ENCODE measurements around the gene INCA1.

INCA1 gene

DNA sequence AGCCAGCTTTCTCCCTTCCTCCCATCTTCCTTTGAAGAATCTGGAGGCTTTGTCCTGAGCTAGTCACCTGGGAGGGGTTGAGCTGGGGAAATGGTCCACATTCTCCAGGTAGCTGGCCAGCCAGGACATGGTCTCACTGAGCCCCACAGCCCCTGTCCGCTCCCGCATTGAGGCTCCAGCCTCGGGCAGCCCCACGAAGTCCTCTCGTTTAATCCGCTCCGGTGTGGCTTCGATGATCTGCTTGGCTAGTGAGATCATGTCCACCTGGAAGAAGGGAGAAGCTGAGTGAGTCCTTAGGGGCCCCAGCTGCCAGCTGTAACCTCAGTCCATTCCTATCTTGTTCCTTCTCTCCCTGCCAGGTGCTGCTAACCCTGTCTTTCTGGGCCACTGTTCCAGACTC lies 27.0 kb downstream of the INCA1 start:
- DNase-seq (ENCODE audit: low spot score) = no peak

- no peak for DNase-seq (ENCODE audit: low spot score)
These were observed 27.7 kb downstream of the INCA1 start for GRCh38 chr17:4969551-4970173.

DNA sequence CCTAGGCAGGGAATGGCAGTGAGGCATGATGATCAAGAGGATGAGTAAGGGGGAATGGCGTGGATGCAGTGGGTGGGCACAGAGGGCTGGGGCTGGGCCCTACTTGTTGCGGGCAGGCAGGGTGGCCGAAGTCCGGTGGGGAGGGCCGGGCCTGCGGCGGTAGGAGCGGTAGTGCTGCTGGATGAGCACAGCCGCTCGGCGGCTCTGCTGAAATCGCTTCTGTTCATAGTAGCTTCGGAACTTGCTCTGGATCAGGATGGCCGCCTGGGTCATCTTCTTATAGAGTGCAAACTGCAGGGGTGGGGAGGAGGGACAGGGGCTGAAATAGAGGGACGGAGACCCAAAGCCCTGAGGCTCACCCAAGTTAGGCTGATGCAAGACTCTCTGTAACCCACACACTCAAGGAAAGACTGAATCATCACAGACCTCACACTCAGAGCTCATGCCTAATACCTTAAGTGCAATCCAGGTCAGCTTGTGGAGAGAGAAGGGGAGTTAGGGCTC lies 28.2 kb downstream of the INCA1 start:
- peak; percentile 74 for DNase-seq (ENCODE audit: low spot score)

GRCh38 chr17:4968486-4969046 lies 28.8 kb downstream of the INCA1 start:
- no peak for DNase-seq (ENCODE audit: low spot score)

DNA sequence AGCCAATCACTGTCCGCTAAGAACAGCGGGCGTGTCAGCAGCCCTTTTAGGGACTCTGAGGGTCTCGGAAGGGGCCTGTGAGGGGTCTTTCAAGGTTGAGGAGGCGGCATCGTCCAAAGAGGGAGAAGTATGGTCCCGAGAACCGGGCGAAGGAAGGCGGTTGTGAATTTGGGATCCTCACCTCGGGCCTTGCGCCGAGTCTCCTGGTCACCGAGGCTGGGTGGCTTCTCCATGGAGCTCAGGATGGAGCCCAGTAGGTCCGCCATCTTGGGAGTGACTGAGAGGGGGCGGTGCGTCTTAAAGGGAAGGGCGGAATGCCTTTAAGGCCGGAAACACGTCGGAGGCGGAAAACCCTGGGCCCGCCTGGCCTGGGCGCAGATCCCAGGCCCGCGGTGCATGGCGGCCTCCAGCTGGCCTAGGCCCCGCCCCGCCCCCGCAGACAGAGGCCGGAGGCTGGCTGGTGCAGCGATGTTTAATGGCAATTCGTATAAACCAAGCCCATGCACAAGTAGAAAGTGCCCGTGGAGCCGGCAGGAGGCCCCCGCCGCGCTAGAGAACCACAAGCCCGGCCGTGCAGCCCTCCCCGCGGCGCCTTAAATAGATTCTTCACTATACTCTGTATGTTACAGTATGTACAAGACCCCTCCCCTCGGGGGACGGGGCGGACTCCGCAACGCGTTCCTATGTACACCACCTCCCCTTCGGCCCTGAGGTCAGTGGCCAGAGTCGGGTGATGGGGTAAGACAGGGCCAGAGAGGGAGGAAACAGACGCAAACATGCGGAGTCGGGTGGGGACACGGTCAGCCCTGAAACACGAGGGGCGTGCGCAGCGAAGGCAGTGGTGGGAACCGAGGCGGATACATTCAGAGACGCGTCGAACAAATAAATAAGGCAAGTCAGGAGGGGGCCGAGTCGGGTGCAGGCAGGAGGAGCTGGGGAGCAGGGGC lies 29.5 kb downstream of the INCA1 start, which contains the start of gene SPAG7:
TSS of gene SPAG7 (minus strand) at position 279 of the 947 bp plus-strand sequence. CDS start at position 266, 13 bp downstream.
- DNase-seq (ENCODE audit: low spot score) = peak; percentile 97

- DNase-seq (ENCODE audit: low spot score) = peak; percentile 98
These were observed 30.3 kb downstream of the INCA1 start for GRCh38 chr17:4966844-4967538.

- no peak for DNase-seq (ENCODE audit: low spot score)
These were observed 31.9 kb downstream of the INCA1 start for GRCh38 chr17:4965311-4965986.

GRCh38 chr17:4960279-4960922 lies 36.9 kb downstream of the INCA1 start:
- no peak for DNase-seq (ENCODE audit: low spot score)

GRCh38 chr17:4959261-4959965 lies 37.9 kb downstream of the INCA1 start:
- DNase-seq (ENCODE audit: low spot score) = no peak

DNA sequence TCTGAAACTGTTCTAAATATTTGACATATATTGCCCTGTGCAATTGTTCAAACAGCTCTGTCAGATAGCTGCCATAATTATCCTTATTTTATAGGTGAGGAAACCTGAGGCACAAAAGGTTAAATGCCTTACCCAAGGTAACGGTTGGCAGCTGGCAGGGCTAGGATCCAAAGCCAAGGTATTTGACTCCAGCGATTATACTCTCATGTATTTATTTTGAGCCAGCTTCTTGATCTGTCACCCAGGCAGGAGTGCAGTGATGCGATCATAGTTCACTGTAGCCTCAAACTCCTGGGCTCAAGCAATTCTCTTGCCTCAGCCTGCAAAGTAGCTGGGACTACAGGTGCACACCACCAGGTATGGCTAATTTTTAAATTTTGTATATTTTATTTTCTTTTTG lies 39.2 kb downstream of the INCA1 start:
- no peak for DNase-seq (ENCODE audit: low spot score)

- DNase-seq (ENCODE audit: low spot score) = no peak
These were observed 40.7 kb downstream of the INCA1 start for GRCh38 chr17:4956493-4957061.

DNA sequence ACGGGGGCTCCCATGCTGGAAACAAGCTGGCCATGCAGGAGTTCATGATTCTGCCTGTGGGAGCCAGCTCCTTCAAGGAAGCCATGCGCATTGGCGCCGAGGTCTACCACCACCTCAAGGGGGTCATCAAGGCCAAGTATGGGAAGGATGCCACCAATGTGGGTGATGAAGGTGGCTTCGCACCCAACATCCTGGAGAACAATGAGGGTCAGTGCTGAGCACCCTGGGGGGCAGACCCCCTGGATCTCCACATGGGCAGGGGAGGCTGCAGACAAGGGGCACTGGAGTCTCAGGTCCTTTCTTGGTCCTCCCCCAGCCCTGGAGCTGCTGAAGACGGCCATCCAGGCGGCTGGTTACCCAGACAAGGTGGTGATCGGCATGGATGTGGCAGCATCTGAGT lies 42.2 kb downstream of the INCA1 start:
- DNase-seq (ENCODE audit: low spot score) = no peak

GRCh38 chr17:4953451-4953961 lies 43.8 kb downstream of the INCA1 start:
- peak; percentile 81 for DNase-seq (ENCODE audit: low spot score)

- no peak for DNase-seq (ENCODE audit: low spot score)
These were observed 45.8 kb downstream of the INCA1 start for GRCh38 chr17:4951486-4951885.

DNA sequence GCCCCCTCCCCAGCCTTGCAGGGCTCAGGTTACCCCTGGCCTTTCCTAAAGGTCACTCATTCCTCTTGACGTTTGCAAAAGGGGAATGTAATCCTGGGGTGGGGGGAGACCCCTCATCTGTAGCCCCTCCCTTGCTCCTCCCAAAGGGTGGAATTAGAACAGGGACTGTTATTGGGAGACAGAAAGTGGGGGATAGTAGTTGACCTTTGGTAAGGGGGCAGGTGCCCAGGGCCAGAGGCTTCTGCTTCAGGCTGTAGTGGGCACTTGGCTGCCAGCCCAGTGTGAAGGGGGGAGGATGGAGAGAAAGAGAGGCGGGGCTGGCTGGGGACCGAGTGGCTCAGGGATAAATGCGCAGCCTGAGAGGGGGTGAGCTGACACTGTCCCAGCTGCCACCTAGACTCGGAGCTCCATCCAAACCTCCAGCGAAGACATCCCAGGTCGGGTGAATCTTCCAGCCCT lies 46.5 kb downstream of the INCA1 start, which contains the start of gene ENO3:
TSS of gene ENO3 (plus strand) at position 374 of the 459 bp plus-strand sequence. CDS start 711 bp downstream, outside the sequence.
- DNase-seq (ENCODE audit: low spot score) = no peak

GRCh38 chr17:4950075-4950745 lies 47.1 kb downstream of the INCA1 start:
- no peak for DNase-seq (ENCODE audit: low spot score)

GRCh38 chr17:4949321-4950074 lies 47.8 kb downstream of the INCA1 start:
- peak; percentile 84 for DNase-seq (ENCODE audit: low spot score)

GRCh38 chr17:4948931-4949320 lies 48.4 kb downstream of the INCA1 start:
- DNase-seq (ENCODE audit: low spot score) = peak; percentile 98

All from GM03348 (cell line).